Activated CD8-positive, alpha-beta T cell treated with anti-CD3 and anti-CD28 coated beads for 36 hours (primary cell): ENCODE results near the gene ANXA11. TPM values are rescaled to one million over a fixed set of nuclear protein-coding genes. Genes with fewer than 3 reads are reported as not detected.
"Not testable (repeated sequence)": the region's sequence is repeated elsewhere in the genome, so short reads cannot be mapped to it uniquely, and the experiment has no call there.

ENCODE experiments used
- ATAC-seq: fragments of 200-7000 bp; cut with Tn5 transposase; one replicate; pipeline ENCODE4 v1.10.0; 2021; ENCODE audit warnings: mild to moderate bottlenecking, moderate library complexity
- CTCF ChIA-PET: fragments of 350-600 bp; sonication (Branson Sonifier 250); formaldehyde crosslinking; loops from one replicate; lab custom pipeline; 2021; ENCODE audit warnings: antibody characterized with exemption; lab: Charles Lee
- POLR2A ChIA-PET: fragments of 350-600 bp; sonication (Branson Sonifier 250); formaldehyde crosslinking; loops from one replicate; lab custom pipeline; 2021; ENCODE audit warnings: antibody characterized with exemption; lab: Charles Lee
- DNase-seq: peaks from one replicate; pipeline ENCODE4 v3.0.0-alpha.2; 2020
- H3K27ac Mint-ChIP-seq: one replicate; pipeline ENCODE4 v1.8.0; 2021; ENCODE audit warnings: mild to moderate bottlenecking, mixed read lengths
- H3K27me3 Mint-ChIP-seq: one replicate; pipeline ENCODE4 v1.8.0; 2021; ENCODE audit warnings: mixed read lengths
- H3K36me3 Mint-ChIP-seq: one replicate; pipeline ENCODE4 v1.8.0; 2021; ENCODE audit warnings: low read depth, mixed read lengths
- H3K4me1 Mint-ChIP-seq: one replicate; pipeline ENCODE4 v1.8.0; 2021; ENCODE audit warnings: low read depth, mixed read lengths
- H3K4me3 Mint-ChIP-seq: one replicate; pipeline ENCODE4 v1.8.0; 2021; ENCODE audit warnings: mild to moderate bottlenecking, moderate library complexity, mixed read lengths
- H3K9me3 Mint-ChIP-seq: one replicate; pipeline ENCODE4 v1.8.0; 2021; ENCODE audit warnings: mixed read lengths
- CTCF ChIP-seq: fragments of 200-600 bp; IDR thresholded peaks from one replicate; pipeline ENCODE4 v1.8.0; 2022; ENCODE audit warnings: antibody characterized with exemption, mild to moderate bottlenecking
- intact Hi-C: fragments of 100-400 bp; cut with micrococcal nuclease; formaldehyde crosslinking; loops from one replicate; pipeline ENCODE4 v1.10.0; 2022
- total RNA-seq, 2 experiments: library from RNA; stranded (reverse); gene quantifications; one replicate each; pipeline ENCODE4 v1.2.3, GENCODE V29; 2021

The ANXA11 gene
- total RNA-seq, 2 experiments from 2014 or later, result 226 to 238 TPM

GRCh38 chr10:80149123-80149522, 56.2 kb downstream of the ANXA11 start:
- TF ChIP-seq CTCF, result no peak
- peaks cover 52% of the 10 kb centered on the region for H3K36me3 Mint-ChIP-seq

GRCh38 chr10:80148166-80148805, 57.1 kb downstream of the ANXA11 start:
- DNase-seq, result no peak
- Mint-ChIP-seq H3K27me3 (no peaks in the 10 kb centered on the region), H3K4me3 (no peak overlapping the region), H3K27ac (peak overlapping the region; percentile 62), H3K9me3 (peaks cover 21% of the 10 kb centered on the region), H3K4me1 (peaks cover 18% of the 10 kb centered on the region), H3K36me3 (peaks cover 44% of the 10 kb centered on the region)
- no peak for ATAC-seq
- POLR2A ChIA-PET, result no interaction called here
- intact Hi-C loops, result loop anchor here (5.0 kb wide), 1 partner anchor 59 kb away; the partner anchor contains the start of gene ANXA11
- no peak for TF ChIP-seq CTCF
- CTCF ChIA-PET, result interaction anchor here (0.9 to 3.7 kb wide), 3 partner anchors 8 to 74 kb away, joined by 4 to 23 read pairs (median 5); no protein-coding TSS in a partner anchor

More at GRCh38 chr10:80149123-80149522, 56.2 kb downstream of the ANXA11 start:
- peaks cover 21% of the 10 kb centered on the region for H3K9me3 Mint-ChIP-seq
- intact Hi-C loops, result loop anchor here (5.0 kb wide), 1 partner anchor 58 kb away; the partner anchor contains the start of gene ANXA11
- ChIA-PET CTCF (interaction anchor here (0.9 to 3.7 kb wide), 3 partner anchors 55 to 112 kb away, joined by 4 to 23 read pairs (median 4); no protein-coding TSS in a partner anchor), POLR2A (no interaction called here)
- ATAC-seq (no peak), DNase-seq (no peak)
- peaks cover 13% of the 10 kb centered on the region for H3K4me1 Mint-ChIP-seq
- H3K27ac Mint-ChIP-seq, result peak overlapping the region; percentile 8
- no peaks in the 10 kb centered on the region for H3K27me3 Mint-ChIP-seq
- H3K4me3 Mint-ChIP-seq, result no peak overlapping the region

DNA sequence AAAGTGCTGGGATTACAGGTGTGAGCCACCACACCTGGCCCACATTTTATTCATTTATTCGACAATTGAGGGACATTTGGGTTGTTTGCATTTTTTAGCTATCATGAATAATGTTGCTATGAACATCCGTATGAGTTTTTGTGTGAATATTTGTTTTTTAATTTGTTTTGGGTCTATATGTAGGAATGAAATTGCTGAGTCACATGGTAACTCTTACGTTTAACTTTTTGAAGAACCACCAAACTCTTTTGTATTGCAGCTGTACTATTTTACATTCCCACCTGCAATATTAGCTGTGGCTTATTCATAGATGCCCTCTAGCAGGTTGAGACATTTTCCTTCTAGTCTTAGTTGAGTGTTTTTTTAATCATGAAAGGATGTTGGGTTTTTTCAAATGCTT, 58.4 kb downstream of the ANXA11 start:
- no peak overlapping the region for H3K27ac Mint-ChIP-seq
- peaks cover 21% of the 10 kb centered on the region for H3K9me3 Mint-ChIP-seq
- intact Hi-C loops, result loop anchor here (5.0 kb wide), 1 partner anchor 60 kb away; the partner anchor contains the start of gene ANXA11
- peaks cover 18% of the 10 kb centered on the region for H3K4me1 Mint-ChIP-seq
- H3K27me3 Mint-ChIP-seq, result no peaks in the 10 kb centered on the region
- DNase-seq, result no peak
- CTCF ChIA-PET, result interaction anchor here (1.2 to 1.9 kb wide), 3 partner anchors 10 to 75 kb away, joined by 3 to 14 read pairs (median 5); no protein-coding TSS in a partner anchor
- POLR2A ChIA-PET, result interaction anchor here (1.5 kb wide), 1 partner anchor 56 kb away, joined by 6 read pairs; no protein-coding TSS in a partner anchor
- TF ChIP-seq CTCF, result no peak
- H3K4me3 Mint-ChIP-seq, result no peak overlapping the region
- peaks cover 34% of the 10 kb centered on the region for H3K36me3 Mint-ChIP-seq
- ATAC-seq, result no peak

GRCh38 chr10:80145406-80146308, 59.7 kb downstream of the ANXA11 start:
- ChIA-PET CTCF (interaction anchor here (1.0 to 4.2 kb wide), 9 partner anchors 8 to 116 kb away, joined by 3 to 114 read pairs (median 13); no protein-coding TSS in a partner anchor), POLR2A (interaction anchor here (1.5 kb wide), 1 partner anchor 58 kb away, joined by 6 read pairs; no protein-coding TSS in a partner anchor)
- Mint-ChIP-seq H3K9me3 (peaks cover 14% of the 10 kb centered on the region), H3K36me3 (peaks cover 22% of the 10 kb centered on the region), H3K27ac (peak overlapping the region; percentile 33), H3K4me1 (peaks cover 18% of the 10 kb centered on the region)
- not testable (repeated sequence) for ATAC-seq, H3K4me3 Mint-ChIP-seq, H3K27me3 Mint-ChIP-seq, DNase-seq
- intact Hi-C loops, result loop anchor here (5.0 kb wide), 1 partner anchor 62 kb away; the partner anchor contains the start of gene ANXA11

- Mint-ChIP-seq H3K36me3 (peaks cover 12% of the 10 kb centered on the region), H3K4me3 (peak overlapping the region; percentile 62), H3K27ac (peak overlapping the region; percentile 42), H3K9me3 (peaks cover 9% of the 10 kb centered on the region), H3K27me3 (no peaks in the 10 kb centered on the region), H3K4me1 (peaks cover 18% of the 10 kb centered on the region)
- DNase-seq, result peak; percentile 31
- peak; percentile 54 for ATAC-seq
- ChIA-PET CTCF (interaction anchor here (0.7 to 4.2 kb wide), 19 partner anchors 9 to 116 kb away, joined by 3 to 114 read pairs (median 7); no protein-coding TSS in a partner anchor), POLR2A (interaction anchor here (1.0 to 1.9 kb wide), 4 partner anchors 32 to 77 kb away, joined by 3 to 8 read pairs (median 4); no protein-coding TSS in a partner anchor)
- intact Hi-C loops, result loop anchor here (1.0 to 5.0 kb wide), 2 partner anchors 63 to 78 kb away; partner anchors contain the start of gene ANXA11
- no peak for TF ChIP-seq CTCF
Observed at GRCh38 chr10:80144696-80145131, 60.6 kb downstream of the ANXA11 start.
